Bone marrow (tissue), 2 donors: Measurements from ENCODE around the gene REL.
"Not testable (repeated sequence)": the region's sequence is repeated elsewhere in the genome, so short reads cannot be mapped to it uniquely, and the experiment has no call there.

ENCODE experiments used
- DNase-seq, 2 donors: peaks; one replicate each; lab custom pipeline; 2025; lab: John Stamatoyannopoulos, UW

Gene REL

DNA sequence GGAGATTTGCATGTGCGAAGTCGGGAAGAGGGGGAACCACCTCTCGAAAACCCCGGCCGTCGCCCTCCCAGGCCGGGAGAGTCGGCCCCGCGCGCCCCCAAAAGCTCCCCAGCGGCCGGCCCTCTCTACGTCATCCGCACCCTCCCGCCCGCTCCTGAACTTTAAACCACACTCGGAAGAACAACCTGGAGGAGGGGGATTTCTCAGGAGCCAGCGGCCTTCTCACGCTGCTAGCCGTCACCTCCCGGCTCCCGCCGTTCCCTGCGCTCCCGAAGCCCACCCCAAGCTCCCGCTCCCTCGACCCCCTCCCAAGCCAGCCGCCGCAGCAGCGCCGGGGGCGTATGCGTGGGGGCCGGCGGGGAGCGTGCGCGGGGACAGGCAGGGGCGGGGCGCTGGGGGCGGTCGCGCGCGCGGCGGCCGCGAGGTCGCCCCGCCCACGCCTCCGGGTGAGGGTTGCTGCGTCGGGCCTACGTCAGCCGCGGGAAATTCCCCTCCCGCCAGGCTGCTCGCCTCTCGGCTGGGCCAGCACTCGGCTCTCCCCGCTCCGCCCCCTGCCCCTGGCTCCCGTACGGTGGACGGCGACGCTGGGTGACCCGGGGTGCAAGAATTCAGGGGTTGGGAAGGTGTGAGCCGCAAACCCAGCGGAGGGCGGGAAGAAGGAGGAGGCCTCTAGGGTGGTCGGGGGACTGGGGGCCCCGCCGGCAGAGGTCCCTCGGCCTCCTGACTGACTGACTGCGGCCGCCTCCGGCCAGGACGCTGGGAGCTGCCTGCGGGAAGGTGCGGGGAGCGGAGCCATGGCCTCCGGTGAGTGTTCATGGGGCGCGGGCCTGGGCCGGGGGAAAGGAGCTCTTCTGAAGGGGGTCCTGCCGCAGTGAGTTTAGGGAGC, at the start of gene REL:
TSS of gene REL (plus strand) at position 528 of the 886 bp plus-strand sequence. CDS start at position 795, 267 bp downstream.
- DNase-seq: peak; percentile 63 to 86

DNA sequence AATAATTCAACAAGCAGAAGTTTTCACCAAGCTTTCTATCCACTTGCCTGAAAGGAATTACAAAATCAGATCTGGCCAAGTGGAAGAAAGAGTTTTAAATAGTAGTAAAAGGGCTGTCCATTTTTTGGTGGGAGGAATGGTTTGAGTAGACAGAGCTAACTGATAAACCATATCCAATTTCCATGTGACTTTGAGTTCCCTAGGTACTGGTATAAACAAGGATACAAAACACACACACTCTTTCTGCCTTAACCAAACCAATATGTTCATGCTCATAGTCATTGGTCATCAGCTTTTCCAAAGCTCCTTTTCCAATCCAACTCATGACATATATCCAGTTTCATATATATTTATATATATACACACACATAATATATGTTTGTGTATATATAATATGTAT, 49.5 kb upstream of the REL start:
- no peak for DNase-seq

DNA sequence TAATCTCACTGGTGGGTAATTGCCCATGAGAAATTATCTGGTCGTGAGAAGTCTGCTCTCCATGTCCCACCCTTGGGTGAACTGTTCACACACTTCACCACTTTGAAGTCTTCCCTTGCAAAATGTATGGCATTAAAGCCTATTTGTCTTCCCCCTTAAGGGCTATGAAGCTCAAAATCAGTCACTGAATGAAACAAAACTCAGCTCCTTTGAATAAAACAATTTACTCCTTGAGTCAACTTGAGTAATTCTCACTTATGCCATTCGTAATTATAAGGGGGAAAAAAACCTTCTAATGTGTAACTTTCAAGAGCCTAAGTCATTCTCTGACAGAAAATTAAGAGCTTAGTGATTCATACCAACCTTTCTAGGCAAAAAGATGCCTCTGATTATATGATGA, 48.8 kb upstream of the REL start:
- DNase-seq: no peak

DNA sequence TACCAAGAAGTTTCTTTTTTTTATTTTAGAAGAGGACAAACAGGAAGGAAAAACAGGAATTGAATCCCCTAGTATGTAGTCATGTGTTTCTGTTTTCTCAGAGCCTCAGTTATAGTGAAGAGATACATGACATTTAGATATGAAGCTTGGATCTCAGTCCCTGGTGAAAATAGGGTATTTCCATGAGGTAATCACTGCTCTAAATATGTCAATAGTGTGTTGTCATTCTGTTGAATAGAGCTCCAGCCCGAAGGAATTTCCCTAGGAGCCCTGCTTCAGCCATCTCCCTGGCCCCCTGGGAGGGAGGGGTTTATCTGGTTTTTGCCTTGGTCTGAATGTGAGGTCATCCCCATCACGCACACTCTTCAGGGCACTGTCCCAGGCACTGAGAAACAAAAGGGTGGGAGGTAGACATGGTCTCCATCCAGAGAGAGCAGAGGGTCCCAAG, 47.1 kb upstream of the REL start:
- no peak for DNase-seq

DNA sequence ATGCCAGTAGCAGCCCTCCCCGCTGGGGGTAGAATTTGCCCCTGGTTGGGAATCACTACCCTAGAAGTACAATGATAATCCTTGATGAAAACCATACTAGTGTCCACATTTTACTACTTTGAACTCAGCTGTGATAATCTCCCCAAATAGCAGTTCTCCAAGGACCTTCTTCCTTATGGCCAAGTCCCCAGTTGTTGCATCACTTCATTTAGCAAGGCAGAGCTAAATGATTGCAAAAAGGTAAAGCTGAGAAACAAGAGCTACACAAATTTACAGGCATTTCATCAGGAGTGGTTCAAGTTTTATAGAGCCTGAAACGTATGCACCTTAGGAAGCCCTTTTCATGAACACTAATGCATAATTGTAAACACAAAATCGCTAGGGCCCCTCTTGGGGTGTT, 44.9 kb upstream of the REL start:
- no peak for DNase-seq

DNA sequence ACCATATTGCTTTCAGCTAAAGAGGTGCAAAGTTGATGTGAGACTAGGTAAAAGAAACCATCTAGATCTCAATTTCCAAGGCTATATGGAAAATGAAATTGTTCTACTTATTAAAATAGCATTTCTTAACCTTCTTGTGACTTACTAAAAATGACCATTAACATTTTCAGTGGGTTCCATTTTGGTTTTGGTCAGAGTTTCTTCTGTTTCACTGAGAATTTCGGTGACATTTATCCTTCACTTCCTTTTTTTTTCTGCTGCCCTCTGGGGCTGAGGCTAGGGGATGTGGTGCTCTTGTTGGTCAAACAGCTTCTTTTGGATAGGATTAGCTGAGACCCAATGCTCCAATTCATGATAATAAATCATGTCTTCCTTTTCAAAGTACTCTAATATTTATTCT, 44.3 kb upstream of the REL start:
- no peak for DNase-seq

DNA sequence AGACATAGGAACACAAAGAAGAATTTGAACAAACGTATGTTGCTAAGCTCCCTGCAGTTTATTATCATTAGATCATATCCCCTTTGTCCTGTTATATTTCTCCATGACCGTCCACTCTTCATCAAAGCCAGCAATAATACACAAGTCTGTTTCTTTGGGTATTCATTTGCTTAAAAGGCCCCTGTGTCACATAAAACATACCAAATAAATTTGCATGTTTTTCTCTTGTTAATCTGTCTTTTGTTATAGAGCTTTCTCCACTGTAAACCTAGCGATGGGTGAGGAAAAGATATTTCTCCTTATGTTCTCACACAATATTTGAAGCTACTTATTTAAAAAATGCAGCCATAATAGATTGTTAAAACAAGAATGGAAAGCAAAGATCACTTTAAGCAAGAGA, 42.9 kb upstream of the REL start:
- DNase-seq: no peak

DNA sequence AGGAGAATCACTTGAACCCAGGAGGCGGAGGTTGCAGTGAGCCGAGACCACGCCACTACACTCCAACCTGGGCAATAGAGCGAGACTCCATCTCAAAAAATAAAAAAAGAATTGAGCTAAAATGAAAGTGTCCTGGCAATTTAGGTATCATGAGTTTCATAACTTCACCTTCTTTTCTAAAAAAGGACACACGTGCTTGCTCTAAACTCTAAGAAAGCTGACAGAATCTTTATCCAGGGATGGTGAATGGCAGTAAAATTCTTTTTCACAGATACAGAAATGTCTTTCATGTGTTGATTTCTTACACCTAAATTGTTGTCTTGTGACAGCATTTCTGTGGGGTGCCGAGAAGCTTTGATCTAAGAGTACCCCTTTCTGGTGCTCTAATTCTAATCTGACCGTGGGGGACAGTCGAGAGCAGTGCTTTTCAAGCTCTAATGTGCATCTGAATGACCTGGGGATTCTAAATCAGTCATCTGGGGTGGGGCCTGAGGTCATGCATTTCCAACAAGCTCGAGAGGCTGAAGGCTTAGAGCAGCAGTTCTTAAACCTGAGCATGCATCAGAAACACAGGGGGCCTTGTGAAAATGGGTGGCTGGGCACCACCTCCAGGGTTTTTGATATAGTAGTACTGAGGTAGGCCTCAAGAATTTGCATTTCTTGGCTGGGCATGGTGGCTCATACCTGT, 42.1 kb upstream of the REL start:
- DNase-seq: no peak

DNA sequence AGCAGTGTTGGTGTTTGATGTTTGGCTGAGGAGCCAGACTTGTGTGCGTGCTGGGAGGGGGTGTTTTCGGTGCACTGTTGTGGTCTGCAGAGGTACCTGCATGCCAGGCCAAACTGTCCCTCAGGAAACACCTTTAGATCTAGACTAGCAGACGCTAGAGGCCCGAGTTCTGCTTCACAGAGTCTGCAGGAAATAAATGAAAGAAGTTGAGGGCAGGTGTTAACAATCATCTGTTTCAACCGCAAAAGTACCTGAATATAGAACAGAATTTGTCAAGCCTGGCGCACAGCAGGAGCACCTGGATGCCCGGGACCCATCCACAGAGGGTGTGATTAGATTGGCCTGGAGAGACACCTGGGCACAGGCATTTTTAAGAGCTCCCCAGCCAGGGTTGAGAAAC, 40.5 kb upstream of the REL start:
- DNase-seq: no peak

DNA sequence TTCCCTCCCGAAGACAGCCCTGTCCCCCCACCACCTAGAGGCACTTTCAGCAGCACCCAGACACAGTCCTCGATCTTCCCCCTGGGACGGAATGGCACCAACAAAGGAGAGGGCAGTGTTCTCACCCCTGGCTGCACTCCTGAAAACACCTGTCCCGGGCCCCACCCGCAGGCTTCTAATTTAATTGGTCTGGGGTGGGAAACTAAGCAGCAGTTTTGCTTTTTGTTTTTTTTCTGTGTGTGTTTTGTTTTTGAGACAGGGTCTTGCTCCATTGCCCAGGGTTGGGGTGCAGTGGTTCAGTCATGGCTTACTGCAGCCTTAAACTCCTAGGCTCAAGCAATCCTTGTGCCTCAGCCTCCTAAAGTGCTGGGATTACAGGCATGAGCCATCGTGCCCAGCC, 38.4 kb upstream of the REL start:
- no peak for DNase-seq

DNA sequence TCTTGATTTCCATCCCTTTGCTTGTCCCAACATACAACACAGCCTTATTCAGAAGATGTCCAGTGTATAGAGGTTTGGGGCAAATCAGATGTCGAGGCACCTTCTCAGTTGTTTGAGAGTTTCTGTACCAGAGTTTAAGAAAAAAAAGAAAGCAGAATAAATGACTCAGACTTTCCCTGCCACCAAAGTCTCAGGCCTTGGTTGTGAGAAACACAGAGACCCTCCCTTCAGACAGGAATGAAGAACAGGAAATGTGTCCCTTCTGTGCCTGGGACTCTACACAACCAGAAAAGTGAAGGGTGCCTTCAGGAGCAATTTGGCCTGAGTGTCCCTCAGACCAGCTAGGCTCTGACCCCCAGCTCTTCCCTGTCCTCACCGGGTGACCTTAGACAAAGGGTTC, 37.3 kb upstream of the REL start:
- DNase-seq: peak in 1 of 2 donors; percentile 41

DNA sequence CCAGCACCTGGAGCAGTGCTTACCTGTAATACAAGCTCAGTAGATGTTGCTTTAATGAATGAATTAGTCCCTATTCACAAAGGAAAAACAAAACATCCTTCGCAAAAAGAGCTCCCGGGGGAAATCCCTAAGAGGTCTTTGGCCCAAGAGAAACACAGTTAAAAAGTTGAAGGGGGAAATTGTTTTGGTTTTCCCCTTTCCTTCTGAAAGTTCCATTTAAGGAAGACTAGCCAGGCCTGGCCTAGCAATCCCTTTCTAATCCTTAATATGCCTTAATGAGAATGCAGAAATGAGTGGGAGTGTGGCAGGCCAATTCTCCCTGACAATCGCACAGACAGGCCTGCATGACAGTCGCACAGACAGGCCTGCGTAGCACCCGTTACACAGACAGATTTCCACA, 33.5 kb upstream of the REL start:
- no peak for DNase-seq

DNA sequence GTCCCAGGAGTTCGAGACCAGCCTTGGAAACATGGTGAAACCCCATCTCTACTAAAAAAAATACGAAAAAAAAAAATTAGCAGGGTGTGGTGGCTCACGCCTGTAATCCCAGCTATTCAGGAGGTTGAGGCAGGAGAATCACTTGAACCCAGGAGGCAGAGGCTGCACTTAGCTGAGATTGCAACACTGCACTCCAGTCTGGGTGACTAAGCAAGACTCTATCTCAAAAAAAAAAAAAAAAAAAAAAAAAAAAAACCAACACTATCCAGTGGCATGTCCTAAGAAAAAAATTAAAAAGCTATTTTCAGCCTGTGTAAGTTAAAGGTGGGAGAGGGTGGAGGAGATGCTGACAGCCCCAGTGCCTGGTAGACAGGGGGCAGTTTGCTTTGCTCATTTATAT, 32.2 kb upstream of the REL start:
- no peak for DNase-seq

DNA sequence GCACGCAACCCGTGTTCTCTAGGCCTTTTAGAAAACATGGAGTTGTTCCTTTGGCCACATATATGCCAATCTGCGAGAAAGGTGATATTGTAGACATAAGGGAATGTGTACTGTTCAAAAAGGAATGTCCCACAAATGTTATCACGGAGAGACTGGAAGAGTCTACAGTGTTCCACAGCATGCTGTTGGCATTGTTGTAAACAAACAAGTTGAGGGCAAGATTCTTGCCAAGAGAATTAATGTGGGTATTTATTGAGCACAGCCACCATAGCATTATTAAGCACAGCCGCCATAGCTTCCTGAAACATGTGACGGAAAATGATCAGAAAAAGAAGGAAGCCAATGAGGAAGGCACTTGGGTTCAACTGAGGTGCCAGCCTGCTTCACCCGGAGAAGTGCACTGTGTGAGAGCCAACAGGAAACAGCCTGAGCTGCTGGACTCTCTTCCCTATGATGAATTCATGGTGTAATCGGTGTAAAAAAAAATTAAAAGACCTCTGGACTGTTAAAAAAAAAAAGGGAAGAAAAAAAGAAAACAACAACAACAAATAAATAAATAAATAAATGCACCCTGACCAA, 29.0 kb upstream of the REL start:
- DNase-seq: no peak

DNA sequence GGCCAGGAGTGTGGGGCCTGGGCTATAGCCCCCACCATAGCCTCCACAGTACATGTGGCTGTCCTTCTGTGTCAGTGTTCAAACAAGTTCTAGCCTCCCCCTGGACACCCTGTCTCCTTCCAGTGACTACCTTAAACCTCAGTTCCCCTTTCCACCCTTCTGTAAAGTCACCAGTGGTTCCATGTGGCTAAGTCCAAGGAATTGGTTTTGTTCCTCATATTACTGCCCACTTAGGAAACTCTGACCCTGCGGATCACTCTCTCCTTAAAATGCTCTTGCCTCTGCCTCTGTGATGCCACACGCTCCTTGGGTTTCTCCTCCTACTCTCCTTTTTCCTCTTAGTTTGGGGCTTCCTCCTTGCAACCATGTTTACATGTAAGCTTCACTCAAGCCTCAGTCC, 27.8 kb upstream of the REL start:
- no peak for DNase-seq

DNA sequence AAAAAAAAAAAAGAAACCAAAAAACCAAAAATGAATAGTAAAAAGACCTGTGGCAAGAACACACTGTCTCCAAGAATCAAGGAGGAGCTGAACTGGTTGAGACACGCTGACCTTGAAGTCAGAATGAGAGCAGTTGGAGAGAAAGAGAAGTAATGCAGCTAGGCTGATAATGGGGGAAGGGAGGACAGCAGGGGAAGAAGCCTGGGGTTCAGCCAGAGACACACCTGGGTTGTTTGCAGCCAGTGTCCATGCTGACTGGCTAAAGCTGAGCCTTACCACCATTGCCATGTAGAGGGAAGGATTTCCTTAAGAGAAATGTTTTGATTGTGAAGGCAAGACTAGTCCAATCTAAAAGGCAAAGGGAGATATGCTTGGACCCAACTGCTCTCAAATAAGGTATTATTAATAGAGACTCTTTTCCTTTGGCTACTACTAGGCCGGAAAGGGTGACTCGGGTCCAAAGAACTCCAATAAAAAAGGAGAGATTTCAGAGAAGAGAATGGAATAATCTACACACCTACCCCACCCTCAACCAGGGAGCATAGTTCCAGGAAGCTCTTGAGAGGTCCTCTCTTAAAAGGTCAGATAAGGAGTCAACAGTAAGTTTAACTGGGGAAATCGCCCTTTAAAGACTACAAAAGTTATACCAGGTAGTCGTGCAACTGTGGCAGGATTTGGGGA, 25.2 kb upstream of the REL start:
- no peak for DNase-seq

DNA sequence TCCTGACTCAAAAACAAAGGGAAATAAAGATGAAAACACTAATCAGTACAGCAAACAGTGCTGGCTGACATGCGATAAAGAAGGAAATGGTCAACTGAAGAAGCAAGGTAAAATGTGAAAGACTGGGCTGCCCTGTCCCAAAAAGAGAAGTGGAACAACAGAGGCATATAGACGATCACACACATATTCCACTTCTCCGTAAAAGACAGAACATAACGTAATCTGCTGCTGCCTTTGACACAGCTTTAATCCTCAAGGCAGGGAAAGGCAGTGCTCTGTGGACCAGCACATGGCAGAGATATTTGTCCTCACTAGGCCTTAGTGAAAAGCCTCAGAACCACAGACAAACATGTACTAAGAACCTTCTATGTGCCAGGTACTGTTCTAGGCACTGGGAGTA, 24.3 kb upstream of the REL start:
- no peak for DNase-seq

DNA sequence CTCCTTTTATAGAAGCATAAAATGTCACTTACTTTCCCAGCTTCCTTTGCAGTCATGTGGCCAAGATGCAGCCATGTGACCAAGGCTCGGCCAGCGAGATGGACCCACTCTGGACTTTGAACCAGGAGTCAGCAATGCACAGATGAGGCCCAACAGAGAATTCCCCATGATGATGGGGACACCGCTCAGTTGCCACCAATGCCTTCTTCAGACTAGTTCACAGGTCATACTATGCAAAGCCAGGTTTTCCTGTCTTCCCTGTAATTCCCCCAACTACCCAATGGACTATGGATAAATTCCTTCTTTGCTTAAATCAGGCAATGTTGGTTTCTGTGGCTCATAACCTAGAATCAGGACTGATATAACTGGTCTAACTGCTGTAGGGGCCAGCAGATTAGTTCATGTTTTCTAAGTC, 22.5 kb upstream of the REL start:
- DNase-seq: no peak

DNA sequence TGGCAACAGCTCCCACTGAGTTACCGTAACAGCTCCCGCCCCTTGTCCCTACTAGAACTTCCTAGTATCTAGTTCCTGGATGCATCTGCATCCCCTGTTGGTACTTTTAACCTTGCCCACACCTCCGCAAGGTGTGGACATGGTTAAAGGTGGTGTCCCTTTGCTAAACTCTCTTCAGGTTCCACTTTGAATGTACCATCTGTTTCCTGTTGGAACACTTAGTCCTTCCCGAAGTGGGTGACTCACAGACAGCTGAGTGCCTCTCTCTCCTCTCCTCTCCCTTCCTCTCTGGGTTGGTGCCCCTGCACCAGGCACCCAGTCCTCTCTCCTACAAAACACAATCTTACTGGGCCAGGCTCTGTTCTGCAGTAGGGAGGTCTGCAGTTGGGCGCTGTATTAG, 19.6 kb upstream of the REL start:
- peak in 1 of 2 donors; percentile 86 for DNase-seq

DNA sequence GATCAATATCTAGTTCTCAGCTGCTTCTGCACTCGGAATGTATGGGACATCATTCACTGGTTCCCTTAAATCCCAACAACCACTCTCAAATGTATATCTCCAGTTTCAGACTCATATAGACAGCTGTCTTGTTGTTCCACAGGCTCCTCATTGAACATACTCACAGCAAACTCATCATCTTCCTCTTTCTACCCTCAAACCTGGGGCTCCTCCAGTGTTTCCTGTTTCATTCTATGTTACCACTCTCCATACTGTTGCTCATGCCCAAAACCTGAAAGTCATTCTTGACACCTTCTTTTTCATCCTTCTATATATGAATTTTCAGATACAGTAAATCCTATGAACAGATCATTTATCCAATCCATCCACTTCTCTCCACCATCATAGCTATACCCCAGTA, 18.7 kb upstream of the REL start:
- no peak for DNase-seq

DNA sequence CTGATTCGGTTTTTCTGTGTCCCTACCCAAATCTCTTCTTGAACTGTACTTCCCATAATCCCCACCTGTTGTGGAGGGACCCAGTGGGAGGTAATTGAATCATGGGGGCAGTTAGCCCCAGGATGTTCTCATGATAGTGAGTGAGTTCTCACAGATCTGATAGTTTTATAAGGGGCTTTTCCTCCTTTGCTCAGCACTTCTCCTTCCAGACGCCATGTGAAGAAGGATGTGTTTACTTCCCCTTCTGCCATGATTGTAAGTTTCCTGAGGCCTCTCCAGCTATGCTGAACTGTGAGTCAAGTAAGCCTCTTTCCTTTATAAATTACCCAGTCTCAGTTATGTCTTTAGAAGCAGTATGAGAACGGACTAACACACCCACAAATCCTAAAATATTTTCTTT, 16.0 kb upstream of the REL start:
- DNase-seq: not testable (repeated sequence)

DNA sequence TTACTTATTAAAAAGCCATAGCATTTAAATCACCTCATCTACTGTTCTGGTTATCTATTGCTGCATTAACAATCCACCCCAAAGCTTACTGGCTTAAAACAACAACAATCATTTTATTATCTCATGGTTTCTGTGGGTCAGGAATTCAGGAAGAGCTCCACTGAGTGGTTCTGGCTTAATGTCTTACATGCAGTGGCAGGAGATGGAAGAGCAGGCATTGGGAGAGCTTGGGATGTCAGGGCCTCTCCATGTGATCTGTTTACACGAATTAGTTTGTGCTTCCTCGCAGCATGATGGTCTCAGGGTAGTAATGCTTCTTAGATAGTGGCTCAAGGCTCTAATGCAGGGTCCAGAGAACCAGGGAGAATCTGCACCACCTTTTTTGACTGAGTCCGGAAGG, 14.4 kb upstream of the REL start:
- no peak for DNase-seq

DNA sequence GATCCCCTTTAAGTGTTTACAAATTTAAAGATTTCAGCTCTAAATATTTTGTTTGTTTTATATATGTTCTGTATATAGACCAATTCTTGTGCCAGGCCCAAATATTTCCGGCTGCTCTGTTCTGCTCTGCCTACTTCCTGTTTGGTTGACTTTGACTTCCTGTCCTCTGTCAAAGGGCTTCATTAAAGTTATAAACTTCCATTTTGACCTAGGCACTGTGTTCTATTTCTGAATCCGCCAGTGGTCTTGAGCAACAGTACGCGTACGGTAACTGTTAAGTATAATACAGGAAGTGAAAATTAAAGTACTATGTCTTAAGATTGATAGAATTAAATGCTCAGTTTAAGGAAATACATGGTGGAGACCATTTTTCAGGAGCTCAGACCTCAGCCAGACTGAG, 13.5 kb upstream of the REL start:
- peak in 1 of 2 donors; percentile 95 for DNase-seq
